ENCODE measurements around the gene PLA2G4B.

The PLA2G4B gene

GRCh38 chr15:41872166-41872747 lies 33.6 kb downstream of the PLA2G4B start:
- DNase-seq: no peak

- no peak for DNase-seq
Measured at GRCh38 chr15:41873711-41874110, 35.1 kb downstream of the PLA2G4B start.

- no peak for DNase-seq
Measured at GRCh38 chr15:41874736-41875135, 36.1 kb downstream of the PLA2G4B start.

- no peak for DNase-seq
Measured at GRCh38 chr15:41876007-41876406, 37.4 kb downstream of the PLA2G4B start.

- DNase-seq: no peak
Measured at GRCh38 chr15:41876689-41877088, 38.0 kb downstream of the PLA2G4B start.

GRCh38 chr15:41877631-41878354 lies 39.1 kb downstream of the PLA2G4B start:
- DNase-seq: no peak

GRCh38 chr15:41878355-41878699 lies 39.7 kb downstream of the PLA2G4B start:
- no peak for DNase-seq

- DNase-seq: no peak
Measured at GRCh38 chr15:41879321-41879845, 40.7 kb downstream of the PLA2G4B start.

- DNase-seq: no peak
Measured at GRCh38 chr15:41880156-41880877, 41.7 kb downstream of the PLA2G4B start.

- DNase-seq: no peak
Measured at GRCh38 chr15:41881086-41881485, 42.4 kb downstream of the PLA2G4B start.

- no peak for DNase-seq
Measured at GRCh38 chr15:41881550-41881919, 42.9 kb downstream of the PLA2G4B start.

- no peak for DNase-seq
Measured at GRCh38 chr15:41881920-41882688, 43.5 kb downstream of the PLA2G4B start.

GRCh38 chr15:41882689-41883483 lies 44.2 kb downstream of the PLA2G4B start:
- no peak for DNase-seq

GRCh38 chr15:41883484-41883825 lies 44.8 kb downstream of the PLA2G4B start:
- no peak for DNase-seq

- DNase-seq: no peak
Measured at GRCh38 chr15:41884458-41884857, 45.8 kb downstream of the PLA2G4B start.

- DNase-seq: no peak
Measured at GRCh38 chr15:41885321-41885720, 46.7 kb downstream of the PLA2G4B start.

- no peak for DNase-seq
Measured at GRCh38 chr15:41885841-41886240, 47.2 kb downstream of the PLA2G4B start.

GRCh38 chr15:41886741-41887140 lies 48.1 kb downstream of the PLA2G4B start:
- DNase-seq: no peak

- DNase-seq: no peak
Measured at GRCh38 chr15:41887161-41887560, 48.5 kb downstream of the PLA2G4B start.

GRCh38 chr15:41887893-41888292 lies 49.2 kb downstream of the PLA2G4B start:
- DNase-seq: no peak

- peak; percentile 16 for DNase-seq
Measured at GRCh38 chr15:41888662-41889253, 50.1 kb downstream of the PLA2G4B start.

GRCh38 chr15:41890050-41890690 lies 51.5 kb downstream of the PLA2G4B start:
- no peak for DNase-seq

All from activated CD4-positive, alpha-beta T cell treated with anti-CD3 and anti-CD28 coated beads, Interleukin-2, amount 50 U/mL, for 16 hours (primary cell).